Mesenchymal stem cell (in vitro differentiated cells and primary cell): ENCODE results near the gene MYO1E.

Experiments
- DNase-seq: peaks from one replicate; pipeline ENCODE4 v3.0.0-alpha.2; 2013
- H2AFZ ChIP-seq: one replicate; pipeline ENCODE4 v1.6.1; 2013; ENCODE audit warnings: low read depth, mild to moderate bottlenecking, control low read depth, inconsistent platforms, low read length, moderate library complexity
- H2AK5ac ChIP-seq: 2 replicates; pipeline ENCODE4 v1.6.1; 2013; ENCODE audit warnings: low read length, moderate library complexity, mild to moderate bottlenecking, inconsistent platforms; ENCODE audit not compliant: severe bottlenecking
- H2BK120ac ChIP-seq: one replicate; pipeline ENCODE4 v1.6.1; 2013; ENCODE audit warnings: low read depth, mild to moderate bottlenecking, inconsistent platforms, low read length, moderate library complexity
- H2BK12ac ChIP-seq, 2 experiments: one replicate each; pipeline ENCODE4 v1.6.1; 2013; ENCODE audit warnings: inconsistent platforms in 2 of 2, low read length in 2 of 2, mild to moderate bottlenecking in 2 of 2, moderate library complexity in 2 of 2, control low read depth in 1 of 2
- H2BK15ac ChIP-seq: one replicate; pipeline ENCODE4 v1.6.1; 2013; ENCODE audit warnings: mild to moderate bottlenecking, low read depth, inconsistent platforms; ENCODE audit not compliant: poor library complexity, severe bottlenecking
- H2BK5ac ChIP-seq: 2 replicates; pipeline ENCODE4 v1.6.1; 2013; ENCODE audit warnings: low read depth, mild to moderate bottlenecking, low read length, control low read depth, inconsistent platforms; ENCODE audit not compliant: poor library complexity, severe bottlenecking
- H3K14ac ChIP-seq, 2 experiments: one replicate each; pipeline ENCODE4 v1.6.1; 2013; ENCODE audit warnings: inconsistent platforms in 2 of 2, low read length in 2 of 2, control low read depth in 1 of 2, mild to moderate bottlenecking in 1 of 2, moderate library complexity in 1 of 2
- H3K18ac ChIP-seq, 2 experiments: one replicate each; pipeline ENCODE4 v1.6.1; 2013; ENCODE audit warnings: inconsistent platforms in 2 of 2, low read length in 2 of 2, control low read depth in 1 of 2, low read depth in 1 of 2, mild to moderate bottlenecking in 1 of 2
- H3K23ac ChIP-seq, 2 experiments: one replicate each; pipeline ENCODE4 v1.6.1; 2013; ENCODE audit warnings: inconsistent platforms in 2 of 2, low read length in 2 of 2, mild to moderate bottlenecking in 2 of 2, moderate library complexity in 2 of 2, control low read depth in 1 of 2
- H3K27ac ChIP-seq: 2 replicates; pipeline ENCODE4 v1.5.1; 2013; ENCODE audit warnings: mild to moderate bottlenecking, moderate library complexity, low read length, control low read depth, inconsistent platforms; ENCODE audit not compliant: poor library complexity, severe bottlenecking
- H3K27me3 ChIP-seq, 2 experiments: 2 replicates each; pipeline versions ENCODE4 v1.6.1 to v1.7.0; 2013; ENCODE audit warnings: low read length in 2 of 2, mild to moderate bottlenecking in 2 of 2, moderate library complexity in 2 of 2, control low read depth in 1 of 2, inconsistent platforms in 1 of 2; ENCODE audit not compliant: control insufficient read depth in 1 of 2, insufficient read depth in 1 of 2
- H3K36me3 ChIP-seq, 2 experiments: 2 replicates each; pipeline versions ENCODE4 v1.6.1 to v1.7.0; 2013; ENCODE audit warnings: low read length in 2 of 2, control low read depth in 1 of 2, inconsistent platforms in 1 of 2, low read depth in 1 of 2, mild to moderate bottlenecking in 1 of 2; ENCODE audit not compliant: insufficient read depth in 2 of 2, control insufficient read depth in 1 of 2
- H3K4ac ChIP-seq, 2 experiments: one replicate each; pipeline ENCODE4 v1.6.1; 2013; ENCODE audit warnings: inconsistent platforms in 2 of 2, low read length in 2 of 2, mild to moderate bottlenecking in 2 of 2, moderate library complexity in 2 of 2, control low read depth in 1 of 2, low read depth in 1 of 2
- H3K4me1 ChIP-seq: 2 replicates; pipeline ENCODE4 v1.6.1; 2013; ENCODE audit warnings: low read depth, low read length, control low read depth; ENCODE audit not compliant: control insufficient read depth, insufficient read depth
- H3K4me2 ChIP-seq: 2 replicates; pipeline ENCODE4 v1.6.1; 2013; ENCODE audit warnings: low read length, mild to moderate bottlenecking, inconsistent platforms; ENCODE audit not compliant: poor library complexity, severe bottlenecking
- H3K4me3 ChIP-seq, 2 experiments: 2 replicates each; pipeline versions ENCODE4 v1.5.1 to v1.7.0; 2013; ENCODE audit warnings: low read length in 2 of 2, mild to moderate bottlenecking in 2 of 2, control low read depth in 1 of 2, low read depth in 1 of 2; ENCODE audit not compliant: insufficient read depth in 1 of 2
- H3K79me1 ChIP-seq: replicated peaks from 2 replicates; pipeline ENCODE4 v1.6.1; 2013; ENCODE audit warnings: mild to moderate bottlenecking, control low read depth, low read length, inconsistent platforms; ENCODE audit not compliant: poor library complexity, severe bottlenecking
- H3K9ac ChIP-seq: 2 replicates; pipeline ENCODE4 v1.7.0; 2013; ENCODE audit warnings: mild to moderate bottlenecking, low read length, moderate library complexity
- H3K9me3 ChIP-seq: 2 replicates; pipeline ENCODE4 v1.7.0; 2013; ENCODE audit warnings: mild to moderate bottlenecking, low read length; ENCODE audit not compliant: control insufficient read depth
- H4K8ac ChIP-seq: one replicate; pipeline ENCODE4 v1.6.1; 2013; ENCODE audit warnings: inconsistent platforms, mild to moderate bottlenecking, low read length, moderate library complexity
- H4K91ac ChIP-seq: one replicate; pipeline ENCODE4 v1.6.1; 2013; ENCODE audit warnings: mild to moderate bottlenecking, low read length, inconsistent platforms
- WGBS: methylation state at CpG from one replicate; pipeline ENCODE4 v1.1.7; 2013; ENCODE audit warnings: mixed read lengths; 5-methylcytosine and 5-hydroxymethylcytosine counted together

Gene MYO1E

DNA sequence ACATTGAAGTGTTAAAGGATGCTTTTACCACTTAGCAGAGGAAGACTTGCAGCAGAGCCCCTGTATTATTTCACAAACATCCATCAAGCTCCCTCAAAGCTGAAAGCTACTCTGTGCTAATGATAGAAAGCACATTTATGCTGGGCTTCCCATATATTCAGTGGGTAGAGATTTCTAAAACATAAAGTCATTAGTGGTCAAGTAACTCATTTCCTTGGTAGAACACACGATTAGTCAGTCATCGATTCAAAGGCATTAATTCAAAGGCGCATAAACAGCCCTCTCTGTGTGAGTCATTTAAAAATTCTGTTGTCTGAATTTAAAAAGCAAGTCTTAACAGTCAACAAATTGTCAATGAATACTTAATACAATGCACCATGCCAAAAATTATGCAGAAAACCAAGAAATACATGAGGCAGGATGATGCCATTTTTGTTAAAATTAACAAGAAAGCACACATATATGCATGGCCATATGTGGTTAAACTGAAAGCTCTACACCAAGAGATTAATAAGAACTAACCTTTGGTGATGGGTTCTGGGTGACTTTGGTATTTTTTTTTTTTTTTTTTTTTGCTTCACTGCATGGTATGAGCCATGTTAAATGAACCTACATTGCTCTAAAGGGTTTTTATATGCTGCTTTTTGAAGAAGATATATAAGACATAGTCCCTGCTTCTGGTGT lies 104.4 kb downstream of the MYO1E start:
- H2BK12ac ChIP-seq: no peak overlapping the region
- H3K4ac ChIP-seq: no peak overlapping the region
- no peak overlapping the region for H3K14ac ChIP-seq
- H2BK120ac ChIP-seq: no peak overlapping the region
- H3K9me3 ChIP-seq: no peaks in the 10 kb centered on the region
- no peak overlapping the region for H2BK15ac ChIP-seq
- peak; percentile 57 for DNase-seq
- peaks cover 1% of the 10 kb centered on the region for H3K4me1 ChIP-seq
- no peak overlapping the region for H2AFZ ChIP-seq
- H3K18ac ChIP-seq: no peak overlapping the region
- no peak overlapping the region for H3K23ac ChIP-seq
- no peak overlapping the region for H2BK5ac ChIP-seq
- H3K4me2 ChIP-seq: no peak overlapping the region
- no peak overlapping the region for H3K4me3 ChIP-seq
- peak overlapping the region; percentile 40 for H3K9ac ChIP-seq
- H3K79me1 ChIP-seq: peaks cover 28% of the 10 kb centered on the region
- H2AK5ac ChIP-seq: no peak overlapping the region
- no peak overlapping the region for H3K27ac ChIP-seq
- no CpG with 5 or more reads among the region's 3 CpGs for WGBS
- no peaks in the 10 kb centered on the region for H3K27me3 ChIP-seq
- no peak overlapping the region for H4K8ac ChIP-seq
- peaks cover 13 to 87% of the 10 kb centered on the region in 2 experiments for H3K36me3 ChIP-seq
- no peak overlapping the region for H4K91ac ChIP-seq

DNA sequence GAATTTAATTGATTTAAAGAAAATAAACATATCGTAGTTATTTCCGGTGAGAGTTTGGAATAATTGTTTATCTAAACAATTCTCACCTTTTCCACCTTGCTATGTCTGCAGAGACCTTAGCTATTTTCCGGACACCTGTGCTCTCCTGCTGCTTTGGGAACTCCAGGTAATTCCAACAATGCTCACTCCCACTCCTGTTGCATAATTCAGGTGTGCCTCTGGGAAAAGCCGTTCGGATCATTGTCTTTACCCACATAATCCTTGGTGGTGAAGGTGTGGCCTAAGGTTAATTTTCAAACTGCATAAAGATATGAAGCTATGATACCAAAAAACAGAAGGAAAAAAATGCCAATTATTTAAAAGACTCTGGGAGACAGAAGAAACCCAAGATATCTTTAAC lies 106.6 kb downstream of the MYO1E start:
- no peaks in the 10 kb centered on the region for H3K27me3 ChIP-seq
- H2AFZ ChIP-seq: no peak overlapping the region
- no peak overlapping the region for H2AK5ac ChIP-seq
- peaks cover 26% of the 10 kb centered on the region for H3K79me1 ChIP-seq
- no peak overlapping the region for H3K14ac ChIP-seq
- no peak overlapping the region for H3K4me3 ChIP-seq
- H2BK120ac ChIP-seq: no peak overlapping the region
- H3K36me3 ChIP-seq: peaks cover 20 to 90% of the 10 kb centered on the region in 2 experiments
- no peak overlapping the region for H4K8ac ChIP-seq
- 100% methylated on average over 2 of the region's 5 CpGs for WGBS
- H3K4me1 ChIP-seq: peaks cover 1% of the 10 kb centered on the region
- no peak overlapping the region for H3K4me2 ChIP-seq
- H2BK5ac ChIP-seq: no peak overlapping the region
- no peak for DNase-seq
- no peak overlapping the region for H3K27ac ChIP-seq
- H2BK15ac ChIP-seq: no peak overlapping the region
- no peak overlapping the region for H3K9ac ChIP-seq
- H3K18ac ChIP-seq: no peak overlapping the region
- H3K9me3 ChIP-seq: no peaks in the 10 kb centered on the region
- no peak overlapping the region for H4K91ac ChIP-seq
- no peak overlapping the region for H3K4ac ChIP-seq
- no peak overlapping the region for H2BK12ac ChIP-seq
- no peak overlapping the region for H3K23ac ChIP-seq

DNA sequence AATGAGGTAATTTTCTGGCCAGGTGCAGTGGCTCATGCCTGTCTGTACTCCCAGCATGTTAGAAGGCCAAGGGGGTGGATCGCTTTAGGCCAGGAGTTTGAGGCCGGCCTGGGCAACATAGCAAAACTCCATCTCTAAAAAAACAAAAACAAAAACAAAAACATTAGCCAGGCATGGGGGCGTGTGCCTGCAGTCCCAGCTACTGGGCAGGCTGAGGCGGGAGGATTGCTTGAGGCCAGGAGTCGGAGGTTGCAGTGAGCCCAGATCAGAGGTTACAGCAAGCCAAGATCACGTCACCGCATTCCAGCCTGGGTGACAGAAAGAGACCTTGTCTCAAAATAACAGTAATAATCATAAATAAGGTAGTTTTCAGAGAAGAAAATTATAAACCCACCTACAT lies 110.4 kb downstream of the MYO1E start:
- Histone ChIP-seq H3K9ac (no peak overlapping the region), H2BK5ac (no peak overlapping the region), H3K4me2 (no peak overlapping the region), H3K14ac (no peak overlapping the region), H3K27ac (no peak overlapping the region), H3K23ac (no peak overlapping the region), H4K8ac (no peak overlapping the region), H3K4ac (no peak overlapping the region), H2BK15ac (no peak overlapping the region), H3K18ac (no peak overlapping the region), H3K4me3 (no peak overlapping the region), H3K79me1 (peaks cover 32% of the 10 kb centered on the region), H2BK12ac (no peak overlapping the region), H3K9me3 (no peaks in the 10 kb centered on the region), H4K91ac (peak overlapping the region; percentile 39), H3K4me1 (peaks cover 5% of the 10 kb centered on the region), H2AK5ac (no peak overlapping the region), H2AFZ (no peak overlapping the region), H3K36me3 (peaks cover 30 to 91% of the 10 kb centered on the region in 2 experiments), H3K27me3 (no peaks in the 10 kb centered on the region), H2BK120ac (no peak overlapping the region)
- no peak for DNase-seq
- WGBS: 93% methylated on average over 5 of the region's 7 CpGs

DNA sequence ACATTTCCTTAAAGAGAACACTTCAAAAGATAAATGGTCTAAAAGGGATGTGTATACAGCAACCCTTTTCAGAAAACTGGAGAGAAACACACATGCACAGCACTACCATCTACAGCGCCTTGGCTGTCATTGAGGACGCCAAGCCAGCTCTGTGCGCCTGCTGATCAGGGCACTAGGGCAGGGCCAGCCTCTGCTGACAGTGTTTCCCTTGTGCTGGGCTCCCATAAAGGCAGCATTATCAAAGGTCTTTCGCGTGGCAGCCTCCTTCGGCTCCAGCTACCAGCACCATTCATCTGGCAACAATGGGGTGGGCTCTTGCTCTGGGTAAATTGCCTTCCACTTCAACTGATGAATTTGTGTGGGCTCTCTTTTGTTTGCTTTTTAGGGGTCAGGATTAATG lies 112.6 kb downstream of the MYO1E start:
- Histone ChIP-seq H2BK120ac (peak overlapping the region; percentile 39), H3K27ac (no peak overlapping the region), H3K9me3 (no peaks in the 10 kb centered on the region), H3K9ac (no peak overlapping the region), H4K91ac (no peak overlapping the region), H2BK5ac (no peak overlapping the region), H3K27me3 (no peaks in the 10 kb centered on the region), H3K14ac (no peak overlapping the region), H2AFZ (no peak overlapping the region), H4K8ac (peak overlapping the region; percentile 45), H2AK5ac (no peak overlapping the region), H3K36me3 (peaks cover 33 to 98% of the 10 kb centered on the region in 2 experiments), H3K18ac (no peak overlapping the region), H3K4me1 (peaks cover 5% of the 10 kb centered on the region), H3K79me1 (peaks cover 39% of the 10 kb centered on the region), H3K4me2 (no peak overlapping the region), H3K4ac (no peak overlapping the region), H2BK15ac (no peak overlapping the region), H2BK12ac (no peak overlapping the region), H3K4me3 (no peak overlapping the region), H3K23ac (no peak overlapping the region)
- 97% methylated on average over 6 of the region's 6 CpGs for whole genome bisulfite sequencing
- no peak for DNase-seq
